HEK293T (cell line): ENCODE measurements around the gene XIRP2.

ENCODE experiments used
- ARNT ChIP-seq: fragments of 450-650 bp; IDR thresholded peaks from 2 replicates; pipeline ENCODE4 v1.6.1; 2017; ENCODE audit warnings: mild to moderate bottlenecking
- BHLHE40 ChIP-seq: fragments of 450-650 bp; IDR thresholded peaks from 2 replicates; pipeline ENCODE4 v1.6.1; 2016; ENCODE audit warnings: mild to moderate bottlenecking, moderate library complexity, borderline replicate concordance
- CTBP1 ChIP-seq: fragments of 450-650 bp; IDR thresholded peaks from 2 replicates; pipeline ENCODE4 v1.6.1; 2016; ENCODE audit warnings: borderline replicate concordance
- ELF4 ChIP-seq: fragments of 450-650 bp; IDR thresholded peaks from 2 replicates; pipeline ENCODE4 v1.6.1; 2017; ENCODE audit warnings: antibody characterized with exemption
- FOXM1 ChIP-seq: fragments of 450-650 bp; IDR thresholded peaks from 2 replicates; pipeline ENCODE4 v1.6.1; 2017; ENCODE audit warnings: mild to moderate bottlenecking, borderline replicate concordance
- HDGF ChIP-seq: fragments of 450-650 bp; IDR thresholded peaks from 2 replicates; pipeline ENCODE4 v1.6.1; 2017; ENCODE audit warnings: antibody characterized with exemption, borderline replicate concordance
- NFRKB ChIP-seq: fragments of 450-650 bp; IDR thresholded peaks from 2 replicates; pipeline ENCODE4 v1.6.1; 2016; ENCODE audit warnings: mild to moderate bottlenecking, moderate library complexity
- SP1 ChIP-seq: fragments of 450-650 bp; IDR thresholded peaks from 2 replicates; pipeline ENCODE4 v1.6.1; 2017
- SUZ12 ChIP-seq: fragments of 450-650 bp; IDR thresholded peaks from 2 replicates; pipeline ENCODE4 v1.6.1; 2016; ENCODE audit warnings: mild to moderate bottlenecking
- TARDBP ChIP-seq: fragments of 450-650 bp; IDR thresholded peaks from 2 replicates; pipeline ENCODE4 v1.6.1; 2016
- ZNF384 ChIP-seq: fragments of 450-650 bp; IDR thresholded peaks from 2 replicates; pipeline ENCODE4 v1.6.1; 2016
- TF ChIP-seq, protein P1 (sequence below): fragments of 450-650 bp; IDR thresholded peaks from 2 replicates; pipeline ENCODE4 v1.6.1; 2016

DNA sequence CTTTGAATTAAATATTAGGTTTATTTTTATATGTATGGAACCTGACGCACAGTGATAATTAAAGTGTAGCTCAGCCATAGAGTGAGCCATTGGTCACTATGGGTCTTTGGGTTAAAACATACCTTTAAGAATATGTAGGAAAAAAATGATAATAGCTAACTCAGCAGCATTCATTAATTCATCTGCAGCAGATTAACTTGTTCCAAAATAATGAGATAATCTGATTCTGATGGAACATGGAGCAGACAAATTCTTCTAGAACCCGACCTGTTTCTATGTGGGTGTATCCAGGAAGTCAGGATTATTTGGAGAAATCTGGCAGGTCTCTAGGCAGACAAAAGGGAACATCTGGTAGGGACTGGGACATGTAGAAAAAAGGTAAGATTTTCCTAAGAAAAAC is at the start of gene XIRP2:
- TF ChIP-seq ARNT: no peak
- no peak for TF ChIP-seq SP1
- TF ChIP-seq SUZ12: no peak
- TF ChIP-seq ZNF384: no peak
- TF ChIP-seq TARDBP: no peak
- TF ChIP-seq, protein P1, sequence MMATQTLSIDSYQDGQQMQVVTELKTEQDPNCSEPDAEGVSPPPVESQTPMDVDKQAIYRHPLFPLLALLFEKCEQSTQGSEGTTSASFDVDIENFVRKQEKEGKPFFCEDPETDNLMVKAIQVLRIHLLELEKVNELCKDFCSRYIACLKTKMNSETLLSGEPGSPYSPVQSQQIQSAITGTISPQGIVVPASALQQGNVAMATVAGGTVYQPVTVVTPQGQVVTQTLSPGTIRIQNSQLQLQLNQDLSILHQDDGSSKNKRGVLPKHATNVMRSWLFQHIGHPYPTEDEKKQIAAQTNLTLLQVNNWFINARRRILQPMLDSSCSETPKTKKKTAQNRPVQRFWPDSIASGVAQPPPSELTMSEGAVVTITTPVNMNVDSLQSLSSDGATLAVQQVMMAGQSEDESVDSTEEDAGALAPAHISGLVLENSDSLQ: no peak
- TF ChIP-seq CTBP1: no peak
- no peak for TF ChIP-seq ELF4
- TF ChIP-seq BHLHE40: no peak
- TF ChIP-seq NFRKB: no peak
- TF ChIP-seq FOXM1: no peak
- TF ChIP-seq HDGF: no peak
